Rectal smooth muscle tissue (tissue), 1 donor: ENCODE data around the gene WFDC13.
"Not testable (repeated sequence)": the region's sequence is repeated elsewhere in the genome, so short reads cannot be mapped to it uniquely, and the experiment has no call there.

Experiments
- H3K27ac ChIP-seq: one replicate; pipeline ENCODE4 v1.7.0; 2013; ENCODE audit warnings: low read depth, low read length, inconsistent platforms
- H3K27me3 ChIP-seq: one replicate; pipeline ENCODE4 v1.7.0; 2013; ENCODE audit warnings: low read length; ENCODE audit not compliant: control insufficient read depth, insufficient read depth
- H3K36me3 ChIP-seq: one replicate; pipeline ENCODE4 v1.7.0; 2013; ENCODE audit warnings: low read length; ENCODE audit not compliant: control insufficient read depth, insufficient read depth
- H3K4me1 ChIP-seq: one replicate; pipeline ENCODE4 v1.7.0; 2013; ENCODE audit warnings: low read length; ENCODE audit not compliant: control insufficient read depth, insufficient read depth
- H3K4me3 ChIP-seq: one replicate; pipeline ENCODE4 v1.7.0; 2013; ENCODE audit warnings: low read length
- H3K9ac ChIP-seq: one replicate; pipeline ENCODE4 v1.7.0; 2013; ENCODE audit warnings: low read length

WFDC13 gene

GRCh38 chr20:45701873-45702272 is at the start of gene WFDC13:
Gene WFDC13, plus strand, starts transcription at chr20:45702038. Its CDS starts 86 bp downstream, at chr20:45702124.
- H3K4me3 ChIP-seq, result no peak within 1 kb of the TSS
- no peaks in the 10 kb centered on the region for H3K27me3 ChIP-seq
- H3K9ac ChIP-seq, result no peak within 1 kb of the TSS
- no peaks in the 10 kb centered on the region for H3K4me1 ChIP-seq
- no peaks in the 10 kb centered on the region for H3K36me3 ChIP-seq
- H3K27ac ChIP-seq, result no peak within 1 kb of the TSS

- not testable (repeated sequence) for H3K9ac ChIP-seq, H3K36me3 ChIP-seq, H3K27ac ChIP-seq, H3K27me3 ChIP-seq, H3K4me1 ChIP-seq, H3K4me3 ChIP-seq
Measured at GRCh38 chr20:45657038-45657437, 44.8 kb upstream of the WFDC13 start.

DNA sequence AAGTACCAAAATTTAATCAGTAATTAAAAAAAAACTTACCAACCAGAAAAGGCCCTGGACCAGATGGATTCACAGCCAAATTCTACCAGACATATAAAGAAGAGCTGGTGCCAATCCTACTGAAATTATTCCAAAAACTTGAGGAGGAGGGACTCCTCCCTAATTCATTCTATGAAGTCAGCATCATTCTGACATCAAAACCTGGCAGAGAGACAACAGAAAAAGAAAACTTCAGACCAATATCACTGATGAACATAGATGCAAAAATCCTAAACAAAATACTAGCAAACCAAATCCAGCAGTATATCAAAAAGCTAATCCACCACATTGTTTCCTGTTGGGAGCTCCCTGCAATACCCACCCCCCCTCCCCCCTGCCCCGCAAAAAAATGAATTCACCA is 31.7 kb upstream of the WFDC13 start, which contains the start of gene WFDC11:
WFDC11 (minus strand) TSS at position 101 of the 400 bp plus-strand sequence. CDS start 19,639 bp downstream, outside the sequence.
- no peak within 1 kb of the TSS for H3K9ac ChIP-seq
- no peaks in the 10 kb centered on the region for H3K36me3 ChIP-seq
- no peak within 1 kb of the TSS for H3K27ac ChIP-seq
- no peak within 1 kb of the TSS for H3K4me3 ChIP-seq
- no peaks in the 10 kb centered on the region for H3K27me3 ChIP-seq
- H3K4me1 ChIP-seq, result no peaks in the 10 kb centered on the region

DNA sequence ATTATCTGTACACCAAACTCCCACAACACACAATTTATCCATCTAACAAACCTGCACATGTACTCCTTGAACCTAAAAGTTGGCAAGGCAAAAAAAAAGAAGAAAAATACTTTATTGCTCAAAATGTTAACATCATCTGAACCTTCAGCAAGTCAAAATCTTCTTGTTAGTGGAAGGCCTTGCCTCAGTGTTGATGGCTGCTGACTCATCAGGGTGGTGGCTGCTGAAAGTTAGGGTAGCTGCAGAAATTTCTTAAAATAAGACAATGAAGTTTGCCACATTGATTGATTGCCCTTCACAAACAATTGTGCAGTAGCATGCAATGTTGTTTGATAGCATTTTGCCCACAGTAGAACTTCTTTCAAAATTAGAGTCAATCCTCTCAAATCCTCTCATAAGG is 29.1 kb upstream of the WFDC13 start:
- Histone ChIP-seq H3K36me3 (no peaks in the 10 kb centered on the region), H3K27ac (no peak overlapping the region), H3K27me3 (no peaks in the 10 kb centered on the region), H3K9ac (no peak overlapping the region), H3K4me3 (no peak overlapping the region), H3K4me1 (no peaks in the 10 kb centered on the region)

GRCh38 chr20:45679650-45680049 is 22.2 kb upstream of the WFDC13 start:
- no peak overlapping the region for H3K27ac ChIP-seq
- no peaks in the 10 kb centered on the region for H3K27me3 ChIP-seq
- H3K9ac ChIP-seq, result no peak overlapping the region
- no peaks in the 10 kb centered on the region for H3K4me1 ChIP-seq
- no peak overlapping the region for H3K4me3 ChIP-seq
- H3K36me3 ChIP-seq, result no peaks in the 10 kb centered on the region

- no peak overlapping the region for H3K9ac ChIP-seq
- no peak overlapping the region for H3K27ac ChIP-seq
- no peak overlapping the region for H3K4me3 ChIP-seq
- H3K4me1 ChIP-seq, result no peaks in the 10 kb centered on the region
- no peaks in the 10 kb centered on the region for H3K27me3 ChIP-seq
- H3K36me3 ChIP-seq, result no peaks in the 10 kb centered on the region
Measured at GRCh38 chr20:45685896-45686295, 15.9 kb upstream of the WFDC13 start.

GRCh38 chr20:45693346-45693745 is 8.5 kb upstream of the WFDC13 start:
- H3K27me3 ChIP-seq, H3K36me3 ChIP-seq, H3K4me3 ChIP-seq, H3K27ac ChIP-seq, H3K9ac ChIP-seq, H3K4me1 ChIP-seq: not testable (repeated sequence)

DNA sequence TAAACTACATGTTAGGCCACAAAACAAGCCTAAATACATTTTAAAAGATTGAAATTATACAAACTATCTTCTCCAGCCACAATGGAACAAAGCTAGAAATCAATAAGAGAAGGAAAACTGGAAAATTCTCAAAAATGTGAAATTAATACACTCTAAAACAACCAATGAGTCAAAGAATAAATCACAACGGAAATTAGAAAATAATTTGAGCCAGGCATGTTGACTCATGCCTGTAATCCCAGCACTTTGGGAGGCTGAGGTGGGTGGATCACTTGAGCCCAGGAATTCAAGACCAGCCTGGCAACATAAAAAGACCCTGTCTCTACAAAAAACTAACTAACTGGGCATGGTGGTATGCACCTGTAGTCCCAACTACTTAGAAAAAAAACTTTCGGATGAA is 6.3 kb upstream of the WFDC13 start:
- H3K4me1 ChIP-seq, result no peaks in the 10 kb centered on the region
- H3K27ac ChIP-seq, result no peak overlapping the region
- no peaks in the 10 kb centered on the region for H3K36me3 ChIP-seq
- no peak overlapping the region for H3K4me3 ChIP-seq
- no peaks in the 10 kb centered on the region for H3K27me3 ChIP-seq
- no peak overlapping the region for H3K9ac ChIP-seq

- Histone ChIP-seq H3K9ac (no peak overlapping the region), H3K4me3 (no peak overlapping the region), H3K27me3 (no peaks in the 10 kb centered on the region), H3K36me3 (no peaks in the 10 kb centered on the region), H3K4me1 (no peaks in the 10 kb centered on the region), H3K27ac (no peak overlapping the region)
Measured at GRCh38 chr20:45701104-45701503, 734 bp upstream of the WFDC13 start.

DNA sequence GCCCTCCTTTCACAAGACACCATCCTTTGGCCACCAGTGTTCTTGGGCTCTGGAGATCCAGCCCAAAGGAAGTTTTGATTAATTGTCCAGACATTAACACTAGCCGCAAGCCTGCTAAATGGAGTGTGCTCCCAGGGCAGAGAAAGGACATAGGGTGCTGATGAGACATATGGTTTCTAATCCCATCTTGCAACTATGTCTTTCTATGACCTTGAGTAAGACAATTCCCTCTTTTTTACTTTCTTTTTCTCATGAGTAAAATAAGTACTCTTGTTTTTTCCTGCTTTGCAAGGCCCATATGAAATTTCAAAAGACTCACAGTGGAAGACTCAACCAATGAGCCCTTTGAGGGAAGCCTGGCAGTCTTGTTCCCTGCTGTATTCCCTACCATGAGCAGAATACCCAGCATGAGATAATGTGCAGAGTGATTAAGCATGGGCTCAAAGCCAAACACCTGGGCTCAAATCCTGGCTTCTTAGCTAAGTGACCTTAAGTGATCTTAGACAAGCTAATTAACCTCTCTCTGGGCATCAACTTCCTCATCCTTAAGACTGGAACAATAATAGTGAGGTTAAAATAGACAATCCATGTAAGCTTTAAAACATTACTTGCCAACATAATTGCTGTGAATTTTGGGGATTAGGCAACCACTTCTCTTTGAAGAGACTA is 3.3 kb downstream of the WFDC13 start, which contains the start of gene WFDC10B:
WFDC10B (minus strand) TSS at position 51 of the 669 bp plus-strand sequence. CDS start 19,027 bp downstream, outside the sequence.
- H3K9ac ChIP-seq, result no peak within 1 kb of the TSS
- H3K27ac ChIP-seq, result no peak within 1 kb of the TSS
- no peaks in the 10 kb centered on the region for H3K27me3 ChIP-seq
- H3K4me1 ChIP-seq, result no peaks in the 10 kb centered on the region
- no peaks in the 10 kb centered on the region for H3K36me3 ChIP-seq
- H3K4me3 ChIP-seq, result no peak within 1 kb of the TSS

GRCh38 chr20:45716141-45716688 is 14.4 kb downstream of the WFDC13 start:
- not testable (repeated sequence) for H3K4me1 ChIP-seq, H3K36me3 ChIP-seq, H3K27me3 ChIP-seq, H3K27ac ChIP-seq, H3K9ac ChIP-seq, H3K4me3 ChIP-seq

GRCh38 chr20:45722047-45722446 is 20.2 kb downstream of the WFDC13 start, which contains the start of gene SPINT4:
Gene SPINT4, plus strand, starts transcription at chr20:45722347. Its CDS starts 21 bp downstream, at chr20:45722368.
- no peak within 1 kb of the TSS for H3K27ac ChIP-seq

GRCh38 chr20:45725134-45725533 is 23.3 kb downstream of the WFDC13 start:
- H3K9ac ChIP-seq, result no peak overlapping the region
- H3K36me3 ChIP-seq, result no peaks in the 10 kb centered on the region

More at GRCh38 chr20:45722047-45722446, 20.2 kb downstream of the WFDC13 start, which contains the start of gene SPINT4:
- Histone ChIP-seq H3K4me1 (no peaks in the 10 kb centered on the region), H3K4me3 (no peak within 1 kb of the TSS), H3K36me3 (no peaks in the 10 kb centered on the region), H3K9ac (no peak within 1 kb of the TSS), H3K27me3 (no peaks in the 10 kb centered on the region)

More at GRCh38 chr20:45725134-45725533, 23.3 kb downstream of the WFDC13 start:
- Histone ChIP-seq H3K27me3 (no peaks in the 10 kb centered on the region), H3K4me1 (no peaks in the 10 kb centered on the region), H3K27ac (no peak overlapping the region), H3K4me3 (no peak overlapping the region)
